Transverse colon (tissue), 4 donors: ENCODE measurements around the gene PLAGL1. TPM values are rescaled to one million over a fixed set of nuclear protein-coding genes. Genes with fewer than 3 reads are reported as not detected.

Experiments used
- DNase-seq: peaks from one replicate; pipeline ENCODE4 v3.0.0-alpha.2; 2019
- H3K27ac ChIP-seq, 4 donors: fragments of 200-600 bp; sonication (generic); 2 replicates each; pipeline ENCODE4 v1.5.1; 2016 to 2018; ENCODE audit warnings: inconsistent platforms in 4 of 4
- H3K27me3 ChIP-seq: fragments of 200-600 bp; sonication (generic); 2 replicates; pipeline ENCODE4 v1.5.1; 2017; ENCODE audit warnings: inconsistent platforms
- H3K36me3 ChIP-seq, 4 donors: fragments of 200-600 bp; sonication (generic); 2 replicates each; pipeline ENCODE4 v1.5.1; 2017 to 2019; ENCODE audit warnings: inconsistent platforms in 4 of 4
- H3K4me1 ChIP-seq, 4 donors: fragments of 200-600 bp; sonication (generic); 2 replicates each; pipeline ENCODE4 v1.5.1; 2017 to 2020; ENCODE audit warnings: inconsistent platforms in 4 of 4
- H3K4me3 ChIP-seq, 4 donors: fragments of 200-600 bp; sonication (generic); 1 replicate in 1 of 4; 2 replicates in 3 of 4; pipeline versions ENCODE4 v1.5.1 to v1.6.1; 2017 to 2019; ENCODE audit warnings: inconsistent platforms in 4 of 4
- H3K9me3 ChIP-seq, 2 donors: fragments of 200-600 bp; sonication (generic); 2 replicates each; pipeline ENCODE4 v1.5.1; 2017 to 2019; ENCODE audit warnings: inconsistent platforms in 2 of 2
- EP300 ChIP-seq: sonication (generic); formaldehyde crosslinking; IDR thresholded peaks from one replicate; pipeline ENCODE4 v1.6.1; 2017; ENCODE audit warnings: antibody characterized with exemption, low read depth
- POLR2A ChIP-seq: fragments of 450-650 bp; IDR thresholded peaks from one replicate; pipeline ENCODE4 v1.6.1; 2016; ENCODE audit warnings: antibody characterized with exemption, mild to moderate bottlenecking, moderate library complexity
- POLR2AphosphoS5 ChIP-seq, 3 donors: sonication (generic); formaldehyde crosslinking; IDR thresholded peaks; one replicate each; pipeline ENCODE4 v1.6.1; 2016; ENCODE audit warnings: antibody characterized with exemption in 3 of 3
- WGBS, 2 donors: methylation state at CpG; one replicate each; pipeline ENCODE4 v1.1.5; 2018; ENCODE audit warnings: low coverage in 1 of 2; 5-methylcytosine and 5-hydroxymethylcytosine counted together
- in situ Hi-C, 4 donors: fragments of 200-750 bp; cut with MboI; loops; one replicate each; pipeline versions ENCODE4 v1.15.0 to v1.15.1; 2017; ENCODE audit warnings: low sequenced_read_pairs in 3 of 4, low pct_ligation_motif_present in 1 of 4, low pct_unique_long_range_greater_than_20kb in 1 of 4
- intact Hi-C: fragments of 100-400 bp; cut with DNase I; formaldehyde crosslinking; loops from one replicate; pipeline ENCODE4 v1.15.1; 2023; ENCODE audit warnings: low total_unique reads
- total RNA-seq, 4 donors: library from RNA; depleted of rRNA; stranded (reverse); fragments of >200 nt; gene quantifications; one replicate each; pipeline ENCODE4 v1.1.0, GENCODE V29; 2016
- TF ChIP-seq, protein P1 (sequence below), 5 experiments: fragments of 200-600 bp in 3 of 5; fragments of 450-650 bp in 2 of 5; sonication (generic) in 3 of 5; IDR thresholded peaks; 1 replicate in 2 of 5; 2 replicates in 3 of 5; pipeline ENCODE4 v1.5.1; 2016 to 2017; ENCODE audit warnings: antibody characterized with exemption in 5 of 5, inconsistent platforms in 3 of 5, mild to moderate bottlenecking in 2 of 5, moderate library complexity in 1 of 5

The PLAGL1 gene
- total RNA-seq, 4 donors from 2014 or later, result 45.3 to 133 (median 50.4) TPM

- H3K27ac ChIP-seq, result no peak overlapping the region
- H3K4me1 ChIP-seq, result peaks cover 0 to 20% (median 9%) of the 10 kb centered on the region in 4 donors
- TF ChIP-seq POLR2A (no peak), EP300 (no peak), POLR2AphosphoS5 (IDR thresholded peaks at IDR 0.05) (no peak)
- TF ChIP-seq, protein P1, sequence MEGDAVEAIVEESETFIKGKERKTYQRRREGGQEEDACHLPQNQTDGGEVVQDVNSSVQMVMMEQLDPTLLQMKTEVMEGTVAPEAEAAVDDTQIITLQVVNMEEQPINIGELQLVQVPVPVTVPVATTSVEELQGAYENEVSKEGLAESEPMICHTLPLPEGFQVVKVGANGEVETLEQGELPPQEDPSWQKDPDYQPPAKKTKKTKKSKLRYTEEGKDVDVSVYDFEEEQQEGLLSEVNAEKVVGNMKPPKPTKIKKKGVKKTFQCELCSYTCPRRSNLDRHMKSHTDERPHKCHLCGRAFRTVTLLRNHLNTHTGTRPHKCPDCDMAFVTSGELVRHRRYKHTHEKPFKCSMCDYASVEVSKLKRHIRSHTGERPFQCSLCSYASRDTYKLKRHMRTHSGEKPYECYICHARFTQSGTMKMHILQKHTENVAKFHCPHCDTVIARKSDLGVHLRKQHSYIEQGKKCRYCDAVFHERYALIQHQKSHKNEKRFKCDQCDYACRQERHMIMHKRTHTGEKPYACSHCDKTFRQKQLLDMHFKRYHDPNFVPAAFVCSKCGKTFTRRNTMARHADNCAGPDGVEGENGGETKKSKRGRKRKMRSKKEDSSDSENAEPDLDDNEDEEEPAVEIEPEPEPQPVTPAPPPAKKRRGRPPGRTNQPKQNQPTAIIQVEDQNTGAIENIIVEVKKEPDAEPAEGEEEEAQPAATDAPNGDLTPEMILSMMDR (IDR thresholded peaks at IDR 0.05), result no peak
- no peaks in the 10 kb centered on the region for H3K36me3 ChIP-seq
- H3K9me3 ChIP-seq, result peaks cover 0 to 4% of the 10 kb centered on the region in 2 donors
- H3K27me3 ChIP-seq, result no peaks in the 10 kb centered on the region
- no peak for DNase-seq
- in situ Hi-C loops, result no loop called here
- intact Hi-C loops, result no loop called here
- no peak overlapping the region for H3K4me3 ChIP-seq
- WGBS, 2 donors, result 63 to 70% methylated on average over 3 of the region's 3 CpGs
These were observed 21.4 kb upstream of the PLAGL1 start for GRCh38 chr6:144029452-144029851.

GRCh38 chr6:144027932-144028587 lies 20.0 kb upstream of the PLAGL1 start:
- no peak for DNase-seq
- peaks cover 0 to under 1% of the 10 kb centered on the region in 2 donors for H3K9me3 ChIP-seq
- in situ Hi-C loops (no loop called here), intact Hi-C loops (no loop called here)
- H3K36me3 ChIP-seq, result no peaks in the 10 kb centered on the region
- no peak overlapping the region for H3K27ac ChIP-seq
- TF ChIP-seq EP300, result no peak
- TF ChIP-seq, protein P1 (IDR thresholded peaks at IDR 0.05), result no peak
- no peak for TF ChIP-seq POLR2AphosphoS5 (IDR thresholded peaks at IDR 0.05)
- TF ChIP-seq POLR2A, result no peak
- no peak overlapping the region for H3K4me3 ChIP-seq
- H3K4me1 ChIP-seq, result peaks cover 0 to 20% (median 9%) of the 10 kb centered on the region in 4 donors
- H3K27me3 ChIP-seq, result no peaks in the 10 kb centered on the region

GRCh38 chr6:144023216-144023615 lies 15.2 kb upstream of the PLAGL1 start:
- no peak for DNase-seq
- intact Hi-C loops, result no loop called here
- TF ChIP-seq POLR2AphosphoS5 (IDR thresholded peaks at IDR 0.05) (no peak), POLR2A (no peak), EP300 (no peak)
- TF ChIP-seq, protein P1 (IDR thresholded peaks at IDR 0.05), result no peak
- Histone ChIP-seq H3K27ac (no peak overlapping the region), H3K36me3 (no peaks in the 10 kb centered on the region), H3K4me3 (no peak overlapping the region), H3K4me1 (peaks cover 0 to 7% (median 3%) of the 10 kb centered on the region in 4 donors), H3K9me3 (no peaks in the 10 kb centered on the region), H3K27me3 (no peaks in the 10 kb centered on the region)
- in situ Hi-C loops, result no loop called here
- 87 to 89% methylated on average over 4 of the region's 4 CpGs for WGBS, 2 donors

DNA sequence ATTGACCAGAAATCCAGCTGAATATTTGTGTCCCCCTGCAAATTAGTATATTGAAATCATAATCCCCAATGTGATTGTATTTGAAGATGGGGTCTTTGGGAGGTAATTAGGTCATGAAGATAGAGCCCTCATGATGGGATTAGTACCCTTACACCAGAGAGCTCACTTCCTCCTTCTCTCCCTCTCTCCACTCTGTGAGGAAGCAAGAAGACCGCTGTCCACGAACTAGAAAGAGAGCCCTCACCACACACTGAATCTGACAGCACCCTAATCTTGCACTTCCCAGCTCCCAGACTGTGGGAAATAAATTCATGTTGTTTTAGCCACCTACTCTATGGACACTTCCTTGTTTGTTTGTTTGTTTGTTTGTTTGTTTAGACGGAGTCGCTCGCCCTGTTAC lies 11.9 kb upstream of the PLAGL1 start:
- no peak for DNase-seq
- Histone ChIP-seq H3K4me3 (no peak overlapping the region), H3K4me1 (peaks cover 0 to 9% (median 2%) of the 10 kb centered on the region in 4 donors), H3K36me3 (no peaks in the 10 kb centered on the region), H3K27me3 (no peaks in the 10 kb centered on the region), H3K9me3 (no peaks in the 10 kb centered on the region), H3K27ac (no peak overlapping the region)
- in situ Hi-C loops, result loop anchor here (10.0 kb wide), 2 partner anchors 75 to 445 kb away; no protein-coding TSS in a partner anchor
- intact Hi-C loops, result loop anchor here (10.0 kb wide), 2 partner anchors 75 to 155 kb away; partner anchors contain the start of gene ZC2HC1B
- TF ChIP-seq POLR2AphosphoS5 (IDR thresholded peaks at IDR 0.05) (no peak), POLR2A (no peak), EP300 (no peak)
- TF ChIP-seq, protein P1 (IDR thresholded peaks at IDR 0.05), result no peak
- WGBS, 2 donors, result 66 to 80% methylated on average over 3 to 5 of the region's 5 CpGs
